Right lobe of liver (tissue), 6 donors: ENCODE results near the gene MYADML2. TPM values are rescaled to one million over a fixed set of nuclear protein-coding genes. Genes with fewer than 3 reads are reported as not detected.
A peak's percentile ranks its signal among the peaks of the same experiment; 100 is the strongest.

ENCODE experiments used
- ATAC-seq, 4 donors: fragments of 200-7000 bp; cut with Tn5 transposase; one replicate each; pipeline ENCODE4 v1.9.1; 2020; ENCODE audit warnings: mild to moderate bottlenecking in 4 of 4, moderate library complexity in 4 of 4
- DNase-seq, 3 donors: peaks; one replicate each; pipeline ENCODE4 v3.0.0-alpha.2; 2020
- H3K27ac ChIP-seq, 3 donors: fragments of 200-600 bp; one replicate each; pipeline ENCODE4 v1.8.0; 2022
- H3K27me3 ChIP-seq, 2 donors: fragments of 200-600 bp; one replicate each; pipeline ENCODE4 v1.8.0; 2022
- H3K36me3 ChIP-seq, 4 donors: fragments of 200-600 bp; sonication (generic) in 1 of 4; one replicate each; pipeline versions ENCODE4 v1.5.1 to v1.8.0; 2017 to 2022; ENCODE audit warnings: control low read depth in 1 of 4
- H3K4me1 ChIP-seq, 4 donors: fragments of 200-600 bp; sonication (generic) in 1 of 4; one replicate each; pipeline versions ENCODE4 v1.5.1 to v1.8.0; 2017 to 2022; ENCODE audit warnings: control low read depth in 1 of 4
- H3K4me3 ChIP-seq, 3 donors: fragments of 200-600 bp; one replicate each; pipeline ENCODE4 v1.8.0; 2022
- H3K9me3 ChIP-seq, 4 donors: fragments of 200-600 bp; sonication (generic) in 1 of 4; one replicate each; pipeline versions ENCODE4 v1.5.1 to v1.8.0; 2017 to 2022; ENCODE audit warnings: control low read depth in 1 of 4
- POLR2A ChIP-seq: fragments of 450-650 bp; IDR thresholded peaks from one replicate; pipeline ENCODE4 v1.6.1; 2017; ENCODE audit warnings: antibody characterized with exemption, mild to moderate bottlenecking
- WGBS: methylation state at CpG from one replicate; pipeline ENCODE4 v1.1.6; 2018; ENCODE audit warnings: low coverage, low lambda C conversion rate; ENCODE audit not compliant: insufficient coverage; ENCODE audit errors: missing lambda C conversion rate; 5-methylcytosine and 5-hydroxymethylcytosine counted together
- intact Hi-C, 2 donors: fragments of 100-400 bp; cut with DNase I; formaldehyde crosslinking; loops; one replicate each; pipeline versions ENCODE4 v1.11.2 to v1.14.1; 2022
- total RNA-seq, 6 experiments: library from RNA; depleted of rRNA in 2 of 6; stranded (reverse); fragments of >200 nt in 2 of 6; fragmentation: NEBNext Ultra II Directional in 3 of 6; extraction: Animal tissue kit (Norgen Biotek cat#: 25700) in 3 of 6; gene quantifications; one replicate each; pipeline versions ENCODE4 v1.1.0 to v1.2.4, GENCODE V29; 2016 to 2023
- TF ChIP-seq, protein P1 (sequence below), 4 donors: fragments of 200-600 bp in 3 of 4; fragments of 450-650 bp in 1 of 4; IDR thresholded peaks; one replicate each; pipeline versions ENCODE4 v1.5.1 to v1.8.0; 2016 to 2022; ENCODE audit warnings: antibody characterized with exemption in 4 of 4, mild to moderate bottlenecking in 2 of 4
- donor health status: DM: no; HTN: yes; CAD: no.
- donor health status: DM: no; HTN: no; CAD: no.
- donor health status: DM: no; HTN: no; CAD: no.
- donor health status: DM: no; HTN: yes; CAD: no.
- donor health status: DM: no; HTN: yes; CAD: no.

MYADML2 gene
- total RNA-seq, 6 experiments from 2014 or later: not detected

DNA sequence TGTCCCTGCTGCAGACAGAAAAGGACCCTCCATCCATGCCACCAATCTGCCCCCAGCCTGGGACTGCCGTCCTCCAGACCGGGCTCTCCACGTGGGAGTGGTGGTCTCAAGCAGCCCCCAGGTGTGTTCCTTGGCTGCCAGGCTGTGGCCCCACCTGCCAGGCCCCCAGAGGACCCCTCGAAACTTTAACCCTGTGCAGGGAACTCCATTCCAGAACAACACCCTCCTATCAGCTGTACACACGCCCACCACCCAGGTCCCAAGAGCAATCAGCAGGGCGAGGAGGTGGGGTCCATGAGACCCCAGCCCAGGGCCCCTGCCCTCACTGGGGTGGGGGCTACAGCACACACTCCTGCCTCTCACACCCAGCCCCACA is 11.3 kb downstream of the MYADML2 start:
- Histone ChIP-seq H3K36me3 (no peaks in the 10 kb centered on the region), H3K27me3 (no peaks in the 10 kb centered on the region), H3K27ac (no peak overlapping the region), H3K9me3 (no peaks in the 10 kb centered on the region), H3K4me1 (peaks cover 0 to 11% (median 3%) of the 10 kb centered on the region in 4 donors), H3K4me3 (no peak overlapping the region)
- DNase-seq (no peak), ATAC-seq (no peak)
- no peak for TF ChIP-seq POLR2A
- TF ChIP-seq, protein P1, sequence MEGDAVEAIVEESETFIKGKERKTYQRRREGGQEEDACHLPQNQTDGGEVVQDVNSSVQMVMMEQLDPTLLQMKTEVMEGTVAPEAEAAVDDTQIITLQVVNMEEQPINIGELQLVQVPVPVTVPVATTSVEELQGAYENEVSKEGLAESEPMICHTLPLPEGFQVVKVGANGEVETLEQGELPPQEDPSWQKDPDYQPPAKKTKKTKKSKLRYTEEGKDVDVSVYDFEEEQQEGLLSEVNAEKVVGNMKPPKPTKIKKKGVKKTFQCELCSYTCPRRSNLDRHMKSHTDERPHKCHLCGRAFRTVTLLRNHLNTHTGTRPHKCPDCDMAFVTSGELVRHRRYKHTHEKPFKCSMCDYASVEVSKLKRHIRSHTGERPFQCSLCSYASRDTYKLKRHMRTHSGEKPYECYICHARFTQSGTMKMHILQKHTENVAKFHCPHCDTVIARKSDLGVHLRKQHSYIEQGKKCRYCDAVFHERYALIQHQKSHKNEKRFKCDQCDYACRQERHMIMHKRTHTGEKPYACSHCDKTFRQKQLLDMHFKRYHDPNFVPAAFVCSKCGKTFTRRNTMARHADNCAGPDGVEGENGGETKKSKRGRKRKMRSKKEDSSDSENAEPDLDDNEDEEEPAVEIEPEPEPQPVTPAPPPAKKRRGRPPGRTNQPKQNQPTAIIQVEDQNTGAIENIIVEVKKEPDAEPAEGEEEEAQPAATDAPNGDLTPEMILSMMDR (IDR thresholded peaks at IDR 0.05): no peak
- intact Hi-C loops: no loop called here
- WGBS: 60% methylated on average over 1 of the region's 6 CpGs

DNA sequence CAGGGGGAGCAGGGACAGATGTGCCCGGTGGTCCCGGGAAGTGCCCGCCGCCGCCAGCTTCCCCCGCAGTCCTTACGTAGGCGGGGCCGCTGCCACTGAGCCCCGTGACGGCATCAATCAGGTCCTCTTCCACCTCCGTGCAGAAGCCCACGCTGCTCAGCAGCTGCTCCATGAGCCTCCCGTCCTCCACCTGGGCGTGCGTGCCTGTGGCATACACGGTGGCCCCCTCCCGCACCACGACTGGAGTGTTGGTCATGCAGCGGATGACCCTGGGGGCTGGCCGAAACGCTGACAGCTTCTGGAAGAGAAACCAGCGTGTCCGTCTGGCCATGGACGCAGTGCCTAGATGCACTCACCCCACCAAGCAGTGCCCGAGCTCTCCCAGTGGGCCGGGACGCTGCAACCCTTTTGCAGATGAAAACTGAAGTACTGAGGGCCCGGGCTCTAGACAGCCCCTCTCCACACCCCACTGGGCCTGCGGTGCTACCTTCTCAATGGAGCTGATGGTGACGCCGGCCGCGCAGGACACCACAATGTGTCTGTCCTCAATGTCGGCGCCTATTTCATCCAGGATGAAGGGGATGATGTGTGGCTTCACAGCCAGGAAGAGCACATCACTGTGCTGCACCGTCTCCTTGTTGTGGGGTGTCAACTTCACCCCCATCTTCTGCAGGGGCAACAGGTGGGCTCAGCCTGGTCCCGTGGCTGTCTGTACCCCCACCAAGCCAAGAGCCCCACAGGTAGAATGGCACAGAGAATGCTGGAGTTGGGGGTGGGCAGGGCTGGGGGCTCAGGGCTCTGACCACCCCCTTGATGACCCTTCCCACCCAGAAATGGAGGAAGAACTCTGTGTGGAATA is 12.0 kb downstream of the MYADML2 start:
- WGBS: 80% methylated on average over 1 of the region's 38 CpGs
- no peak for TF ChIP-seq POLR2A
- TF ChIP-seq, protein P1 (IDR thresholded peaks at IDR 0.05): no peak
- H3K27me3 ChIP-seq: no peaks in the 10 kb centered on the region
- no peak overlapping the region for H3K4me3 ChIP-seq
- peaks cover 0 to 11% (median 3%) of the 10 kb centered on the region in 4 donors for H3K4me1 ChIP-seq
- H3K9me3 ChIP-seq: no peaks in the 10 kb centered on the region
- H3K27ac ChIP-seq: no peak overlapping the region
- DNase-seq: peak in 1 of 3 donors; percentile 48
- intact Hi-C loops: no loop called here
- ATAC-seq: no peak
- H3K36me3 ChIP-seq: no peaks in the 10 kb centered on the region

DNA sequence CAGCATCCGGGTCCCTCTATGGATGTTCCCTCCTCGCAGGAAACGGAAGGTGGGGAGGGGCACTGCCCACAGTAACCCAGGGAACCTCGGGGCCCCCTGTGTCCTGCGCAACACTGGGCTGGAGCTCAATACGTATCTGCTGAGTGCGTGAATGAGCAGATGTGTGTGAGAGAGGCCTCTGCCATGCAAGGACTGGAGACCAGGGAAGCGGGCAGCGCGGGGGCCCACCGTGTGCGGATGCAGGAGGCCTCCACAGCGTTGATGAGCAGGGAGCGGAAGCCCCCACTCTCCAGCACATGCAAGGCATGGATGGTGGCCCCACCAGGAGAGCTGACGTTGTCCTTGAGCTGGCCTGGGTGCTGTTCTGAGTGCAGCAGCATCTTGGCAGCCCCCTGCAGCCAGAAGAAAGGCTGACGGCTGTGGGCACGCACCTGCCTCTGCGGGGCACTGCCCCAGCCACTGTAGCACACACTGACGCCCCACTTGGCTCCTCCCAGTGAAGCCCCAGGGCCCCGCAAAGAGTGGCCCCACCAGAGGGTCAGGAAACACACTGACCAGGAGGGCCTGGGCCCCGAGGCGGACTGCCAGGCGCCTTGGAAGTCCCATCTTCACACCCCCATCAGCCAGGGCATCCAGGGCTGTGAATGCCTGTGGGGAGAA is 12.8 kb downstream of the MYADML2 start:
- TF ChIP-seq, protein P1 (IDR thresholded peaks at IDR 0.05): no peak
- TF ChIP-seq POLR2A: no peak
- Histone ChIP-seq H3K27ac (no peak overlapping the region), H3K4me3 (no peak overlapping the region), H3K27me3 (no peaks in the 10 kb centered on the region), H3K36me3 (no peaks in the 10 kb centered on the region), H3K4me1 (peaks cover 0 to 11% (median 3%) of the 10 kb centered on the region in 4 donors), H3K9me3 (no peaks in the 10 kb centered on the region)
- DNase-seq: peak in 1 of 3 donors; percentile 50
- no peak for ATAC-seq
- WGBS: no CpG with 5 or more reads among the region's 23 CpGs
- intact Hi-C loops: no loop called here

DNA sequence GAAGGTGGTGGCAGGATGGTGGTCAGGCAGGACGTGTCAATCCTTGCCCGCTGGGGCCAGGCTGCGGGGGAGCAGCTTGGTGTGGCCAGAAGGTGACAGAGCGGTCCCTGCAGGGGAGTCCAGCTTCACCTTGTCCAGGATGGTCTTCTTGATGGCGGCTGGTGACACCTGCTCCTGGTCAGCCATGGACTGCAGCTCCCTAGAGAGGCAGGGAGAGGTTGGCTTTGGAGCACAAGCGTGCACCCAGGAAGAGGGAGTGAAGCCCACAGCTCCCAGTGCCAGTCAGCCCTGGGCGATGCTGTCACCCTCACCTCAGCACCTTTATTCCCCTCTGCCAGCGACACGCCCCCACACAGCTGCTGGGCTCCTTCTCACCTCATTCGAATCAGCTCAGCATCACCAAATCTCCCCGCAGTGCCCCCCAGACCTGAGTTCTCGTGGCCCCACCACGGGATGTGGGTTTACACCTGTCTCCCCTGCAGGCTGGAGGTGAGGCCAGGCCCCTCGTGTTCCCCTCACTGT is 13.8 kb downstream of the MYADML2 start:
- intact Hi-C loops: no loop called here
- Histone ChIP-seq H3K27me3 (no peaks in the 10 kb centered on the region), H3K4me1 (peaks cover 0 to 13% (median 3%) of the 10 kb centered on the region in 4 donors), H3K4me3 (no peak overlapping the region), H3K27ac (no peak overlapping the region), H3K9me3 (no peaks in the 10 kb centered on the region), H3K36me3 (no peaks in the 10 kb centered on the region)
- ATAC-seq (no peak), DNase-seq (peak in 1 of 3 donors; percentile 43)
- WGBS: 80% methylated on average over 5 of the region's 14 CpGs
- no peak for TF ChIP-seq POLR2A
- TF ChIP-seq, protein P1 (IDR thresholded peaks at IDR 0.05): no peak
